Measurements from ENCODE around the gene RTEL1. TPM values are rescaled to one million over a fixed set of nuclear protein-coding genes. Genes with fewer than 3 reads are reported as not detected.

Gene RTEL1
- total RNA-seq, 1 donor from 2014 or later: 9.0 TPM

GRCh38 chr20:63682384-63683139, 24.4 kb downstream of the RTEL1 start:
- DNase-seq (ENCODE audit: missing footprints) (peak; percentile 81), ATAC-seq (peak; percentile 81)
- intact Hi-C loops (cut with DNase I): no loop called here

DNA sequence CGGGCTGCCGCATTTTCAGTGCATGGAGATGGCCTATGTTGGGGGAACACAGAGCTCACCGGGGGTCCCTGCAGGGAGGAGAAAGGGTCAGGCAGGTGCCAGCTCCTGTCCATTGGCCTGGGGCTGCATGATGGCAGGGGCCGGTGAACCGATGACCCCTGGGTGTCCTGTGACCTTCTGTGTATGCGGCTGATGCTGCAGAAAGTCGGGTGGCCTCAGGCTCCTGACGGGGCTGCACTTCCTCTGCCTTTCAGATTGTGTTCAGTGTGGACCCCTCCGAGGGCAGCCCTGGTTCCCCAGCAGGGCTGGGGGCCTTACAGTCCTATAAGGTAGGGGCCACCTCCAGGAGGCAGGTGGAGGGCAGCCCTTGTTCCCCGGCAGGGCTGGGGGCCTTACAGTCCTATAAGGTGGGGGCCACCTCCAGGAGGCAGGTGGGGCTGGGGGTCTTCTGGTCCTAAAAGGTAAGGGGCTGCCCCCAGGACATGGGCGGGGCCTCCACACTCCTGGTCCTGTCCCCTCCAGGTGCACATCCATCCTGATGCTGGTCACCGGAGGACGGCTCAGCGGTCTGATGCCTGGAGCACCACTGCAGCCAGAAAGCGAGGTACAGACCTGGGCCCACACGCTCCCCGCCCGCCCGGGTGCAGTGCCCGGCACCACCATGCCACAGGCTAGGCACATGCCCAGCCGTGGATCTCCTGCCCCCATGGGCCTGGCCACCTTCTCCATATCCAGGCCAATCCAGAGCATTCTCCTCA, 27.3 kb downstream of the RTEL1 start:
- ATAC-seq: no peak
- DNase-seq (ENCODE audit: missing footprints): no peak

GRCh38 chr20:63686094-63686491, 28.0 kb downstream of the RTEL1 start:
- intact Hi-C loops (cut with DNase I): no loop called here
- ATAC-seq (no peak), DNase-seq (ENCODE audit: missing footprints) (no peak)

More for the DNA sequence above, 27.3 kb downstream of the RTEL1 start:
- intact Hi-C loops (cut with DNase I): no loop called here

- DNase-seq (ENCODE audit: missing footprints) (peak; percentile 88), ATAC-seq (peak; percentile 47)
- intact Hi-C loops (cut with DNase I): no loop called here
Measured at GRCh38 chr20:63686492-63687321, 28.6 kb downstream of the RTEL1 start.

DNA sequence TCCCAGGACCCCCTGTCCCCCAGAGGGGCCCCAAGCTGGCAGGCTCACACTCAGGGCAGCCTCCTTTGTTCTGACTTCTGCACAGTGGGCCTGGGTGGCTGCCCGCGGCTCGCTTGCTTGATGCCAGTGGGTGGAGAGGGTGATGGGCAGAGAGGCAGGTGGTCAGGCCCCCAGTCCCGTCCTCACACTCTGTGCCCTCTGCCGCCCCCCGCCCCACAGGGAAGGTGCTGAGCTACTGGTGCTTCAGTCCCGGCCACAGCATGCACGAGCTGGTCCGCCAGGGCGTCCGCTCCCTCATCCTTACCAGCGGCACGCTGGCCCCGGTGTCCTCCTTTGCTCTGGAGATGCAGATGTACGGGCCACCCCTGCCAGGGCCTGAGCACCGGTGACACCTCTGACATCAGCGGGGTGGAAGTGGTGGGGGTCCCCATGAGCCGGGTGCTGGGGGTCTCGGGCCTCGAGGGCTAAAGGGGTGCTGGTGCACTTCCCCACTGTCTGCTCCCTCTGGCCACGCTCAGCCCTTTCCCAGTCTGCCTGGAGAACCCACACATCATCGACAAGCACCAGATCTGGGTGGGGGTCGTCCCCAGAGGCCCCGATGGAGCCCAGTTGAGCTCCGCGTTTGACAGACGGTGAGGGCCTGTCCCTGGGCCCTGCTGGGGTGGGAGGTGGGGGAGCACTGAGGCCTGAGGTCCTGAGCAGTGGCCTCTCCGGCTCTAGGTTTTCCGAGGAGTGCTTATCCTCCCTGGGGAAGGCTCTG, 29.5 kb downstream of the RTEL1 start:
- no peak for ATAC-seq
- intact Hi-C loops (cut with DNase I): no loop called here
- no peak for DNase-seq (ENCODE audit: missing footprints)

- intact Hi-C loops (cut with DNase I): no loop called here
- ATAC-seq (no peak), DNase-seq (ENCODE audit: missing footprints) (no peak)
Measured at GRCh38 chr20:63688228-63689045, 30.3 kb downstream of the RTEL1 start.

- intact Hi-C loops (cut with DNase I): no loop called here
- DNase-seq (ENCODE audit: missing footprints) (no peak), ATAC-seq (no peak)
Measured at GRCh38 chr20:63689046-63690002, 31.2 kb downstream of the RTEL1 start.

- ATAC-seq: no peak
- intact Hi-C loops (cut with DNase I): no loop called here
- DNase-seq (ENCODE audit: missing footprints): peak; percentile 66
Measured at GRCh38 chr20:63690003-63690897, 32.1 kb downstream of the RTEL1 start.

DNA sequence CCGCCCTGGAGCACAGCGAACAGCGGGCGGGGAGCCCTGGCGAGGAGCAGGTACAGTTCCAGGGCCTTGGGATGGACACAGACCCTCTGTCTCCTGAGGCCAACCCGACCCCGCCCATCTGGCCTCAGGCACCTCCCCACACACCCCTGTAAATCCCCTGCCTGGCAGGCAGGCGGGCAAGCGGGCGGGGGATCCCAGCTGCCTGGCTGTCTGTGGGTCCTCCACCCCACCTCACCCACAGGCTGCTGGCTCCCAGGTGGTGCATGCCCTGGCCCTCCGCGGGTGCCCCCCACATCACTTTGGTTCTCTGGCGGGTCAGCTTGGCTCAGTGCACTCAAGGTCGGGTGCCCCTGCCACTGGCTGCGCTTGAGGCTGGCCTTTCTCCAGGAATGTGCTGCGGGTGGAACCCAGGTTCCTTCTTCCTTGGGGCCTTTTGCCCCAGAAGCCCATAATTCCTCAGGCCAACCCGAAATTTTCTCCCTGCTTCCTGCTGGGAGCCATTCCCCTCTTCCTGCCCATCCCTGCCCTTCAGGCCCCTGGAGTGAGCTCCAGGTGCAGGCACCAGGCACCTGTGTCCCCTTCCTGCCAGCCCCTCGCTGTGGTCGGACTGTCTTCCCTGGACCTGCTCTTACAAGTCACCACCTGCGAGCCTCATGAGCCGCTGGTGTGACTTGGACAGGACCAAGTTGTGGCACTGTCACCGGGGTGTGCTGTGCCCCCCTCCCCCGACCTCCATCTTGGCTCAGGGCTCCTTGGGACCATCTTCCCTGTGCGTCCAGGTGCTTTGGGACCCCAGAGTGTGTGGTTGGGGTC, 33.0 kb downstream of the RTEL1 start:
- DNase-seq (ENCODE audit: missing footprints): peak; percentile 51
- intact Hi-C loops (cut with DNase I): no loop called here

DNA sequence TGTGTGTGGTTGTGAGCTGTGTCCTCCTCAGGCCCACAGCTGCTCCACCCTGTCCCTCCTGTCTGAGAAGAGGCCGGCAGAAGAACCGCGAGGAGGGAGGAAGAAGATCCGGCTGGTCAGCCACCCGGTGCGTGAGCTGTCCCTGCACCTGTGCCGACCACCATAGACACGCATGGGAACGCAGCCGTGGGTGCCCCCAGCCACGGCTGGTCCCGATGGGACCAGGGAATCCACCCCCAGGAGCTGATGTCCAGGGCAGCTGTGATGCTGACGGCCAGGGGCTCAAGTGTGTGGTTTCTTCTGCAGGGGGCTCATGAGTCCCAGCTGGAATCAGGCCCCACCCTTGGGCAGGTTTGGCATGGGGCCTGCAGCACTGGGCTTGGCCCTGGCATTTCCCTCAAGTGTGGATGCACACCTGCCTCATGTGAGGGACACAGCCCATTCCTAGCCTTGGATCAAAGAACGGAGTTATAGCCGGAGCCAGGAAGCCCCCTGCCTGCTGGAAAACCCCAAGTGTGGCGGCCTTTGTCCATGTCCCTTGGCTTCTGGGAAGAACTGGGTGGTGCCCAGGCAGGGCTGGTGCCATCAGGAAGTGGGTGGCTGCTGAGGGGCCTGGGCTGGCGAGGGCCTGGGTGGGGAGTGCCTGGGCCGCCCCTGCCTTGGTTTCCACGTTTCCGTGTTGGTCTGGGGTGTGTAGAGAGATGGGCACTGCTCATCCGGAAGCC, 33.8 kb downstream of the RTEL1 start:
- ATAC-seq (no peak), DNase-seq (ENCODE audit: missing footprints) (peak; percentile 44)
- intact Hi-C loops (cut with DNase I): no loop called here

More for the DNA sequence above, 33.0 kb downstream of the RTEL1 start:
- no peak for ATAC-seq

DNA sequence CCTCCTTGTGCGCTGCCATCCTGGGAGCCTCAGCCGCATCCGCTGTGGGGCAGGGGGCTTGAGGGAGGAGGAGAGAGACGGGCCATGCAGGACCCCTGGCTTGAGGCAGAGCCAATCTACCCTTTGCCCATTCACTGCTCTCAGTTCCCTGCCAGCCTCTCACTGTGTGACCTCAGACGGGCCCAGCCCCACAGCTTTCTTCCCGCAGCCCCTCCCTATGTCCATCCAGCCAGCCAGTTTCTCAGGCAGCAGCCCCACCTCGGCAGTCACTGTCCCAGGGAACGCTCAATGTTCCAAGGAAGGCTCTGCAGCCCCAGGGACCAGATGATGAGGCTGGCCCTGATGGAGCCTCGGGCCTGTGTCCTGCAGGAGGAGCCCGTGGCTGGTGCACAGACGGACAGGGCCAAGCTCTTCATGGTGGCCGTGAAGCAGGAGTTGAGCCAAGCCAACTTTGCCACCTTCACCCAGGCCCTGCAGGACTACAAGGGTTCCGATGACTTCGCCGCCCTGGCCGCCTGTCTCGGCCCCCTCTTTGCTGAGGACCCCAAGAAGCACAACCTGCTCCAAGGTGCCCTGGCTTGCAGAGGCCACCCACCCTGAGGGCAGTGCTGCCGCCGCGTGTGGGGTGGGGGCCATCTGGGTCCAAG, 34.4 kb downstream of the RTEL1 start:
- intact Hi-C loops (cut with DNase I): no loop called here
- ATAC-seq: no peak
- peak; percentile 63 for DNase-seq (ENCODE audit: missing footprints)

- DNase-seq (ENCODE audit: missing footprints) (no peak), ATAC-seq (no peak)
- intact Hi-C loops (cut with DNase I): no loop called here
Measured at GRCh38 chr20:63693083-63693732, 35.1 kb downstream of the RTEL1 start.

DNA sequence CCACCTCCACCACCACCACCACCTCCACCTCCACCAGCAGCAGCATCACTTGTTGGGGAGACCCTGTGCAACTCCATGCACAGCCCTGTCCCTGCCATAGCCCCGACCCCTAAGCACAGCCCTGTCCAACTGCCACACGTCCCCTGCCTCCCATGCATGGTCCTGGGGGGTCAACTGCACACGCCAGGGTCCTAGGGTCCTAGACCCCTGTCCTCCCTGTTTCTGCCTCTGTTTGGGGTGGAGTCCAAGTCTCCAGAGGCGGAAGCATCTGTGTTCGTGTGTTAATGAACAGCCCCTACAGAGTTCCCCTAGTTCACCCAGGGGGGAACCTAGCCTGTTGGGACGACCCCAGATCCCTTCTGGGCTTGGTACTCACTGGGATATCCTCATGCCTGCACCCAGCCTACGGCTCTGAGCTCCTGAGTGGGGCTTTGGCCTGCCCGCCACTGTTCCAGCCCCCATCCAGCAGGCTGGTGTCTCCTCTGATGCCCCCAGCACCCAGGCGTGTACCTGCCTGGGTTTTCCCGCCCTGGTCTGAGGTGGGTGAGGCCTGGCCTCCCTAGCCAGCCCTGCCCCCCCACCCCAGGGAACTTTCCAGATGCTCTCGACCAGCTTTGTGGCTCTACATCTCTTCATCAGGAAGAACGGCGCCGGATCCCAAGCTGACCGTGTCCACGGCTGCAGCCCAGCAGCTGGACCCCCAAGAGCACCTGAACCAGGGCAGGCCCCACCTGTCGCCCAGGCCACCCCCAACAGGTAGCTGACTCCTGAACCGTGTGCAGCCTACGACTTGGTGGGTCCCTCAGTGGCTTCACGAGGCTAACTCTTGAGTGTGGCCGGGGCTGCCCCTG, 35.8 kb downstream of the RTEL1 start:
- intact Hi-C loops (cut with DNase I): no loop called here
- DNase-seq (ENCODE audit: missing footprints) (no peak), ATAC-seq (no peak)
